ENCODE data around the gene C9orf85.

GRCh38 chr9:71931166-71931565, 19.7 kb downstream of the C9orf85 start:
- TF ChIP-seq CTCF (IDR thresholded peaks at IDR 0.05) = no peak
- TF ChIP-seq POLR2A (IDR thresholded peaks at IDR 0.05) = no peak

Data from testis (tissue), 2 donors.